COR-L47 (cell line): ENCODE results near the gene CHURC1.

Source experiments
- DNase-seq: peaks from one replicate; lab custom pipeline; 2025; lab: John Stamatoyannopoulos, UW

The CHURC1 gene

DNA sequence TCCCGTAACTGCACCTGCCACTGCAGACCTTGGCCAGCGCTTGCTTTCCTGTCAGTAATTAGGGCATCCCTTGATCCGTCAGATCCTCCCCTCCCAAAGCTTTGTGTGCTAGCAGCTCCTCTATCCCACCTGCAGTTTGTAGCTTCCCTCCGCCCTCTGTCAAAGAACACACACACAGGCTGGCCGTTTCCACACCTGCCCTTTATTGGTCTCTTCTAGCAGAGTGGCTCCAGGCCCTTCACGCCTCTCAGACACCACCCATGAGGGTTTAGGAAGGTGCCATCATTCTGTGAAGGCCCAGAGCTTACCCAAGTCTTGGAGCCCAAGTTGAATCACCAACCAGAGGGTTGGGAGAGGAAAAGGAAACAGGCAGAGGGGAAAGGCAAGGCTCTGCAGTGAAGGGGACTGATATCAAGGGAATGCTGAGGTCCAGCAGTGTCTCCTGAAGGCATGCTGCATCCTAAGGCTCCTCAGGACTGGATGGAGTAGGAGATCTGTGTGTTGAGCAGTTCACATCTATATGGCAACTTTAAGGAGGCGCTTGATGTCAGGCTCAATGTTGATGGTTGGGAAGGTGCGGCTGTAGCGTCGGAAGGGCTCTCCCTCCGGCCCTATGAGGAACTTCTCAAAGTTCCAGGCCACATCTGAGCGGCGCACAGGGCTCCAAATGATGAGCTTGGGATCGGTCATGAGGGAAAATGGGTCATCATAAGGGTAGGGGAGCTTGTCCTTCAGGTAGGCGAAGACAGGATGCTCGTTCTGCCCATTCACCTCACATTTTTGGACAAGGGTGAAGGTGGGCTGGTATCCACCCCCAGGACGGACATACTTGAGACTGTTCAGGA is 24.9 kb downstream of the CHURC1 start:
- peak; percentile 80 for DNase-seq

DNA sequence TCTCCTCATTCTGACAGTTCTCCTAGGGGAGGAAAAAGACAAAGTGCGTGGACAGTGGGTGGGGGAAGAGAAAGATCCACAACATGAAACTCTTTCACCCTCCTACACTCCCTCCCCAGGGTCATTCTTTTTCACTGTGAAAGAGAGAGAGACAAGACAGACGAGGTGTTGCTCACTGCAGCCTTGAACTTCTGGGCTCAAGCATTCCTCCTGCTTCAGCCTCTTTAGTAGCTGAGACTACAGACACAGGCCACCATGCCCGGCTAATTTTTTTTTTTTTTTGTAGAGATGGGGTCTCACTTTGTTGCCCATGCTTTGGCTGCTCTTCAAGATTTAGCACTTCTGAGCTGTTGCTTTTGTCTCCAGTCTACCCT is 25.5 kb downstream of the CHURC1 start:
- no peak for DNase-seq

DNA sequence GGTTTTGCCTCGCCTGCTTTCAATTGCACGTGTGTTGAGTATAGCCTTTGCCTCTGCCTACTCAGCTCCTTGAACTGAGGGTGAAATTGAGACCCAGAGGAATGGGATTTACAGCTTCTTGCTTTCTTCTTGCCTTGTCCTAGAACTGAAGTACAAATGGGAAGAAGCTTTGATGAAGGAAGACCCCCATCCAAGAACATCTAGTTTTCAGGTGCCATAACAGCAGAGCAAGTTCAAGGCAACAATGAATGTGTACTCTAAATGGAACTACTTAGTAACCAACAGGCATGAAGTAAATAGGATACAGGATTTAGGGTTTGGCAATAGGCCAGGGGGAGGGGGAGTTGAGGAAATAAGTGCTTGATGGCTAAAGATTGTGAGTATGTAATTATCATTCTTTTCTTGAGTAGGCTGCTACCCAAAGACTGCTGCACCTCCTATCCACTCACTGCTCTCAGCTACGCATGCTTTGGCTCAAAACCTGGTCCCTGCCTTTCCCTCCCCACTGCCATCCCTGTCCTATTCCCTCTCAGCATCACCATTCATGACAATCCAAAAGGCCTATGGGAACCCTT is 26.2 kb downstream of the CHURC1 start:
- DNase-seq: no peak

DNA sequence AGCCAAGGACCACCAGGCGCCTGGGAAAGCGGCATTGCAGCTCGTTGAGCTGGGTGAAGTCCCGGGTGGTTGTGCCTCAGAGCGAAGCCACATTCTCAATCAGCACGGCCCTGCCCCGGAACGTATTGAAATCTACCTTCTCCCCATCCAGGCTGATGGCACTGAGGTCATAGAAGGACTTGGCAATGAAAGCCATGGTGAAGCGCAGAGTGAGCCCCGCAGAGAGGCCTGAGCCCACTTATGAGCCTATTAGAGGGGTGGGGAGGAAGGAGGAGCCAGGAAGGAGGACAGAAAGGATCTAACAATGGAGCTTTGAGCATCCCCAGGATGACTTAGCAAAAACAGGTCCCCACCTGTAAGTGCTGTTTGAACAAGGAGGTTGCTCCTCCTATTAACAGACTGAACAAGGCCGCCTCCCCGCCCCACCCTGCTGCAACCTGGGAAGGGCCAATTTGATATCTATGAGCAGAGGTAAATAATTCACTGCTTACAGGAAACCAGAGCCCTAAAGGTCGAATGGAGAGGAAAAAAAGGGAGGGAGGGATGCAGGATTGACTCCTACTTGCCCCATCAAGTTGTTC is 28.4 kb downstream of the CHURC1 start, which contains the start of gene GPX2:
Gene GPX2, minus strand, starts transcription at position 215 of the 581 bp plus-strand sequence. Its CDS starts 19 bp downstream, at position 196.
- peak; percentile 93 for DNase-seq

DNA sequence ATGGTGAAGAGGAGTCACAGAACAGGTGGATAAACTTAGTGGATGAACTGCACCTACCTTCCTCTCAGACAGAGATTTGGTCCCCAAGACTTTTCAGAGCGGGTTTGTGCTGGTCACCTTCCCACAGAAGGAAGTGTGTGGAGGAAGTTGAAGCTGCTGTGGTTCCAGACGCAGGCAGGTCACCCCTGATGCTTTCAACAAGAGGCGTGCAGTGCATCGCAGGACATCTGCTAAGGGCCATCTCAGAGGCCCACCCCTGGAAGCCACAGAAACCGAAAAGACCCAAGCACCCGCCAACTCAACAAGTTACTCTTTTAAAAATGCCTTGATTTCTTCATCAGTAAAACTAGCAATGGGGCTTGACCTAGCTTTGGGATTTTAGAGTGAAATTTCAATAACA is 29.3 kb downstream of the CHURC1 start:
- DNase-seq: no peak

DNA sequence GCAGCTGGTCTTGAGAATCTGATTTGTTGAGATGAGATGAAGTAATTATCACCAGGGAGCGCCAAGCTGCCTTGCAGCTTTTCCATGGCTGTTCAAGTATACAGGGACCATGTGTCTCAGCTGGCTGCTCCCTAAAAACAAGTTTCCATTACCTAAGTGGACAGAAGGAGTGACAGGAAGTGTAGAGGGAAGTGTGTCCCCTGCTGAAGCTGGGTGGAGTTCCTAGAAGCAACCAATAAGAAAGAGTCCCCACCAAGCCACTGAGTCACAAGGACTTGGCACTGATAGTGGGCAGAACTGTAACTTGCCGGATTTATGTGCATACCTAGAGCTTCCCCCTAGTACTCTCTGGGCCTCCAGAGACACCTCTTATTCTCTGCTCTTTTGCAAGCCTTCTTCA is 29.8 kb downstream of the CHURC1 start:
- DNase-seq: no peak

- DNase-seq: no peak
Observed at GRCh38 chr14:64944861-64945260, 30.6 kb downstream of the CHURC1 start.

DNA sequence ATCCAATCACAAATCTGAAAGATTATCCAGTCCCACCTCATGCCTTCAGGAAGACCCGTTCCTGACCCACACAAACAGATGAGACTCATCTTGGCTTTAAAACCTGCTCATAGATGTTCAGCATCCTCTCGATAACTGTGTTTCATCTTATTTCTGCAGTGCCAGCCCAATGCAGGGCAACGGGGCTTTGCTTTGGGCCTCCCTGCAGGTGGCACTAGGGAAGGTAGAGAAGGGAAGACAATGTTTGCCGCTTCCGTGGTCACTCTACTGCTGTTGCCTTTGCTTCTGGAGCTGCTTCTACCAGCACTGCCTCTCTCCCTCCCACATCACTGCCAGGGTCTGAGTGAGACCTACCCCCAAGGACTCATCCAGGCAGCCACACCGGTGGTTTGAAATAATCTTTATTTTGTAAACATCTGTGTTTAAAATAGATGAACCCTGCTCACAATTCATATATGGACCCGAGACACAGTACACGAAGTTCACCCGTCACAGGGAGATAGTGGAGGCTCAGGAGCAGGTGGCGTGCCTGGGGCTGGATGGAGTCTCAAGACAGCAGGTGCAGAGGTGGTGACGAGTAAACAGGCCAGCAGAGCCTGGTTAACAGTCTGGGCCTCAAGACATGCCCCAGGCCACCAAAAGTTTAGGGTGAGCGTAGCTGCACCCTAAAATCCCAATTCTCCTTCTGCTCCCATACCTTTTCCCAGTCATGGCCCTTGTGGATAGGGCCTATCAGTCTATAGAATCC is 31.4 kb downstream of the CHURC1 start:
- DNase-seq: no peak

- DNase-seq: no peak
Observed at GRCh38 chr14:64946310-64947045, 32.2 kb downstream of the CHURC1 start.

- DNase-seq: no peak
Observed at GRCh38 chr14:64947710-64948611, 33.7 kb downstream of the CHURC1 start.

DNA sequence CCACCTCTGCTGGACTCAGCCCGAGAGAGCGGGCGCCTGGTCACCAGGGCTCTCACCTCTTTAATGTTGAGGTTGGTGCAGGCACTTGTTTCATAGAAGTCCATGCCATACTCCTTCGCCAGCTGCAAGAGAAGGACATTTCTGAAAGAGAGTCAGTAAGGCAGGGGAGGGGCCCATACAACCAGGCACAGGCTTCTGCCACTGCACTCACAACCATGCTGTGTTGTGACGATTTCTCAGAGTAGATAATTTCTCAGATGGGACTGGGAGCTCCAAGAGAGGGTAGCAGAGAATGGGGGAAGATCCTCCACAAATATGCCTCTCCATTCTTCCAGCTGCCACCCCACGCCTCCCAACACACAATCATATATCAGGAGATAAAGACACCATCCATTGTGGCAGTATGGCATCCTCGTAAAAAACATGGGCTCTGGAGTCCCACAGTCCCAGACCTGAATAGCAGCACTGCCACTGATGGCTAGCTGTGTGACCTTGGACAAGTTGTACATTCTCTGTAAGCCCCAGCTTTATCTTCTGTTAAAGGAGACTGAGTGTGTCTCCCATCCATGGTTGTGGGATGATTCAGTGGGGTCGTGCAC is 34.5 kb downstream of the CHURC1 start:
- DNase-seq: no peak

- no peak for DNase-seq
Observed at GRCh38 chr14:64950889-64951288, 36.6 kb downstream of the CHURC1 start.

DNA sequence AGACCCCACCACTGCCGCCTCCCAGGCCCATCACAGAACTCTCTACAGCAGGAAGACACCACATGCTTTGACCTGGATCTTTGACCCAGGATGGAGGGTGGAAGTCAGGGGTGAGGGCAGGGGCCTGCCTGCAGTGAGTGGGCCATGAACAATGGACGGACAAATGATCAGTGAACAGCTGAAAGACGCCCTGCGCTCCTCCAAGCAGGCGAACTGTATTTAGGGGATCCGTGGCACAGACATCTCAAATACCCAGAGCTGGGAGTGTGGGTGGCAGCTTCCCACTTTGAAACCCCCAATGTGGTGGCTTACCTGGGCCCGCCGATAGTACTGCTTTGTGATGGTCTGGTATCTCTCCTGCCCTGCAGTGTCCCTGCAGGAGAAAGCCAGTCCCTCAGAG is 37.0 kb downstream of the CHURC1 start:
- no peak for DNase-seq

GRCh38 chr14:64951724-64952123 is 37.5 kb downstream of the CHURC1 start:
- DNase-seq: no peak

DNA sequence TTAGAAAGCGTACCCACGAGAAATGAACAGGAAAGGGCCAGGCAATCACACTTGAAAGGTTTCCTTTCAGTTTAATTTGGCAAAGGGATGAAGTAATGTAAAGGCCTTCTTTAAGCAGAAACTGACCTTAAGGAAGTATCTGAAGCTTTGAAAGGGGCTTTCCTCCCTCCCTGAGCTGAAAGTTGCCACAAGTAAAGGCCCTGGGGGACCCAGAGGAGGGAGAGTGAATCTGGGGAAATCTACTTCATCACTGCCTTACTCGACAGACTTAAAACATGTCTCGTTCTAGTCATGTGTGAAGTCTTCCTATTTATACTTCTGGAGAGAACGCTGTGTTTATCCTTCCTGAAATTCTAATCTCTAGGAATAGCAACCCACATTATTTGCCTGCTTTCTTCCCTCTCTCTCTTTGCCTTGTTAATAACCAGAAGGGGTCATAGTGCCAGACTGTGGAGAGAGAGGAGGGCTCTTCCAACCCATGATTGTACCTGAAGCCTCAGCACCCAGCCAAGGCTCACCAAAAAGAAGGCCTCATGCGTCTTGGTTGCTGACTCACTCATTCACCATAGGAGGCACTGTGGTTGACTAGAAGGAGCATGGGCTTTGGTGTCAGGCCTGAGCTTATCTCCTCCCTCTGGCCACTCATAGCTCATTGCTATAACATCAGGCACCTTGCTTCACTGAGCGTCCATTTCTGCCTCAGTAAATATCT is 38.5 kb downstream of the CHURC1 start:
- DNase-seq: no peak

GRCh38 chr14:64953310-64953654 is 39.0 kb downstream of the CHURC1 start:
- DNase-seq: no peak

DNA sequence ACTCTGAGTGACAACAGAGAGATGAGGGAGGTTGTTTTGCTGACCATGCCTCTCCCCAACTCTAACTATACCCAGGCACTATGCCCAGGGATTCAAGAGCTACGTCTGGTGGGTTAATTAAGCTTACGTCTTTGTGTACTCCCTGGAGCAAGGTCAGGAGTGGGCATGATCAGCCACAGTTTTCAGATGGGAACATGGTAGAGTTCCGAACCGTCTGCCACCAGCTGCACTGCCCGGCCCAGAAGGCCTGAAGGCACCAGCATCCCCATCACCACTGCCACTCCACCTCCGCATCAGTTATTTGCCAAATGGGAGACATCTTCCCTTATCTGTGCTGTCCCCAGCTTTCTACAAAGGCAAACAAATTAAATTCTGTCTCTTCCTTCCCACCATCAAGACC is 39.4 kb downstream of the CHURC1 start:
- no peak for DNase-seq

DNA sequence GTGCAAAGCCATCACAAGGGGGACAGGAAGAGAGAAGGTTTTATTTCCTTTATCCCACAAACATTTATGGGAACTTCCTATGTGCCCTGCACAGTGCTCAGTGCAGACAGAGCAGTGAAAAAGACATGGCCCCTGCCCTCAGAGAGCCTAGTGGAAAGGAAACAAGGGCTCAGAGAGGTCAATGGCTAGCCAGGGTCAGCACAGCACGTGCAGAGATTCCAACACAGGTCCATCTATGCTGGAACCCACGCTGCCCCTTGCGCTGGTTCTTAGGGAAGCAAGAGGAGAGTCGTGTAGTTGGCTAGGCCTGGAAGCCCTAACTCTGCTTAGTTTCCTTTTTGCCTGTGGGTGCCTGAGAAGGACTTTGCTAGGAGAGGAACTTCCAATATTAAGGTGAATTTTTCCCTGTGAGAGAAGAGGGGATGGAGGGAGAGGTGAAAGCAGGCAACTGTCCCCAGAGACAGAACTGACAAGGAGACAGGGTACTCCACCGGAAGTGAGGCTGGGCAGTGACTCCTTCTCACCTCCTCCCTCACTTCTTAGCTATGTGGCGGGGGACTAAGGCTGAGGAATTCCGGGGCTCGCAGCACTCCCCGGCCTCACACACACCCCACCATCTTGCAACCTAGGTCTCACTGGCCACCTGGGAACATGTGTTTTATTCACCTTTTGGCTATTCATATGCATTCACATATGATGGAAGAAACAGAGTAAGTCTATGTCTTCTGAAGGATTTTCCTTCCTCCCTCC is 40.4 kb downstream of the CHURC1 start:
- DNase-seq: no peak

DNA sequence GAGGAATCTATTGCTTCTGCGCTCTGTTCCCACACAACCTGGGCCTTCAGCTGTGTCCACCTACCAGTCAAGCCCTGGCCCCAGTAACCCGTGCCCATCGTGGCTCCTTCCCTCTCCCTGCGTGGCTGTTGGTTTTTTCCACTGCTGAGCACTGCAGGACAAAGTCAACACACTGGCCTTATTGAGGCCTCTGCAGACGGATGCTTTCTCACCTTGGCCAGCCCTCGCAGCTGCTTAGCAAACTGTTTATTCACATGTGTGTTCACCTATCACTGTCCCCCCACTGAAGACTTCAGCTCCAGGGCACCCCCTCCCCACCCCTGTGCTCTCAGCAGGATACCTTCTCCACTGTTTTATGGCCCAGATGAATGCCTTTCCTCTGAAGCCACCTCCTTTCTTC is 41.0 kb downstream of the CHURC1 start:
- DNase-seq: no peak
